Skeletal muscle cell (primary cell): ENCODE results near the gene RSU1.
"Not testable (repeated sequence)": the region's sequence is repeated elsewhere in the genome, so short reads cannot be mapped to it uniquely, and the experiment has no call there.

Source experiments
- DNase-seq: peaks from one replicate; pipeline ENCODE4 v3.0.0-alpha.2; 2010; ENCODE audit warnings: low read depth
- H3K4me3 ChIP-seq: 2 replicates; pipeline ENCODE4 v1.5.1; 2011; ENCODE audit warnings: low read depth, mild to moderate bottlenecking, control low read depth, low read length, moderate library complexity

The RSU1 gene

GRCh38 chr10:16827474-16827873 is 10.2 kb upstream of the RSU1 start:
- not testable (repeated sequence) for H3K4me3 ChIP-seq, DNase-seq

DNA sequence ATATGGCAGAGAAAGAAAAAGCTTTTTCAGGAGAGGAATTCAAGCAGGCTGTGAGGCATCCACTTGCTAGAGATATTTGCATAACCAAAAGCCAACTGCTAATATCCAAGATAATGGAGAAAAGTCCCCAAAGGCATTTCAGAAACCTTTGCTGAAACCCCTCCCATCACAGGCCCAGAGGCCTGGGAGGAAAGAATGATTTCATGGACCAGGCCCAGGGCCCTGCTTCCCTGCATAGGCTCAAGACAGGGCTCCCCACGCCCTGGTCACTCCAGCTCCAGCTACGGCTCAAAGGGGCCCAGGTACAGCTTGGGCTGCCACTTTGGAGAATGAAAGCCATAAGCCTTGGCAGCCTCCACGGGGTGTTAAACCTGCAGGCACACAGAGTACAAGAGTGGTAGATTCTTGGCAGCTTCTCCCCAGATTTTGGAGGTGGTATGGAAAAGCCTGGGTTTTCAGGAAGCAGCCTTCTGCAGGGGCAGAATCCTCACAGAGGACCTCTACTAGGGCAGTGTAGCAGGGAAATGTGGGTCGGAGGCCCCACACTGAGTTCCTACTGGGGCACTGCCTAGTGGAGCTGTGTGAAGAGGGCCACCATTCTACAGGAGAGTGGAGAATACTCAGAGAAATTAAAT is 5.6 kb upstream of the RSU1 start:
- H3K4me3 ChIP-seq = no peak overlapping the region
- no peak for DNase-seq

GRCh38 chr10:16822027-16822426 is 4.8 kb upstream of the RSU1 start:
- no peak for DNase-seq
- no peak overlapping the region for H3K4me3 ChIP-seq

DNA sequence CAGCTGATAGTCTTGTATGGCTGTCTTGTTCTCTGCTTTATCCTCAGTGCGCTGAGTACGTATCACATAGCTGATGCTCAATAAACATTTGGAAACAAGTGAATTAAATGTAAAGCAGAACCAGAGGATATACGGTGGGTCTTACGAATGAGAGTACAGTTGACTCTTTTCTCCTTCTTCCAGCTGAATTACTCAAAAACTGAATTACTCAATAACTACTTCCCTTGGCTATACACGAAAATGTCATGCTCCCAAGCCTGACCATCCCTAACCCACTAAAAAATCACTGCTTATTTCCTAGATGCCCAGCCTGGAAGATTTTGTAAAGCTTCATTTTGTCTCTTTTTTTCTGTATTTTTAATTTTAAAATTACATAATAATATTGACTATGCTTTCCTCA is 3.2 kb upstream of the RSU1 start:
- no peak overlapping the region for H3K4me3 ChIP-seq
- no peak for DNase-seq

DNA sequence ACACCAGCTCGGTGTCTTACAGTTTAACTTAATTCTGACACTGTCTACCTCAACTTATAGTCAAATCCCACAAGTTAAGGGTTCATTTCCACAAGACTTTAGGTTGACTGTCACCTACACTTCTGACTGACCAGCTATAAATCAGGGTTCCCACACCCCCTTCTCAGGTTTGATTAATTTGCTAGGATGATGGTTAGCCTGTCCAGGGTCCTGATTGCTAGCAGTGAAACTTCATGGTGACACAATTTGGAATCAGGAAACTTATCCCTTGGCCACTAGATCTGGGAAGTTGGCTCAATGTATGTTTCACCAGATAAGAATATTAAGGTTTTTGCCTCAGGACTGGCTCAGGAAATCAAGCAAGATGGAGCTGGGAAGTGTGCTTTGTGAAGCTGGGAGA is 2.8 kb upstream of the RSU1 start:
- DNase-seq = no peak
- no peak overlapping the region for H3K4me3 ChIP-seq

- no peak for DNase-seq
- no peak overlapping the region for H3K4me3 ChIP-seq
Observed at GRCh38 chr10:16819436-16819835, 2.2 kb upstream of the RSU1 start.

GRCh38 chr10:16819026-16819425 is 1.8 kb upstream of the RSU1 start:
- no peak overlapping the region for H3K4me3 ChIP-seq
- DNase-seq = no peak

- peak overlapping the region; percentile 87 for H3K4me3 ChIP-seq
- DNase-seq = no peak
Observed at GRCh38 chr10:16816830-16817124, 447 bp downstream of the RSU1 start.

- H3K4me3 ChIP-seq = peak overlapping the region; percentile 87
- no peak for DNase-seq
Observed at GRCh38 chr10:16816171-16816570, 1.1 kb downstream of the RSU1 start.

DNA sequence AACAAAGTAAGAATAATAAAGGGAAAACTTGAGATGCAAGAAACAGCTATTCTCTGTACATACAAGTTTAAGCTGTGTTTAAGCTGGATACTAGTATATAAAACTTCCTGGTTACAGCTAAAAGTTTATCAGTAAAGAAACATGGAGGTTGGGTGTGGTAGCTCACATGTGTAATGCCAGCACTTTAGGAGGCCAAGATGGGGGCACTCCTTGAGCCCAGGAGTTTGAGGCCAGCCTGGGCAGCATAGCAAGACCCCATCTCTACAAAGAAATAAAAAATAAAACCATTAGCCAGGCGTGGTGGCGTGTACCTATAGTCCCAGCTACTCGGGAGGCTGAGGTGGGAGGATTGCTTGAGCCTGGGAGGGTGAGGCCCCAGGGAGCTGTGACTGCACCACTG is 3.2 kb downstream of the RSU1 start:
- no peak for DNase-seq
- H3K4me3 ChIP-seq = no peak overlapping the region

DNA sequence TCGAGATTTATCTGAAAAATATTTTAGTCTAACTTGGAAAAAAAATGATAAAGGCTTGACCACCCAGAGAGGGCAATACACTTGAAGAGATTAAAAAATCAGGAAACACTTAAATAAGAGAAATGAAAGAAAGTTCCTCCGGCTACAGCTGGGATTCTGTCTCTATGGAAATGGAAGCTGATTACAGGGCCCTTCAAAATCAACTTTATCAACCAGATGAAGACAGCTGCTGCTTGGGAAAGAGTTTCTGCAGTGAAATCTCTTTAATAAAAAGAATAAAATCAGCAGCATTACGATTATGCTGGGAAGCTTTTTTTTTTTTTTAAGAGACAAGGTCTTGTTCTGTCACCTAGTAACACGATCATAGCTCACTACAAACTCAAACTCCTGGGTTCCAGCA is 4.5 kb downstream of the RSU1 start:
- DNase-seq = no peak
- no peak overlapping the region for H3K4me3 ChIP-seq

DNA sequence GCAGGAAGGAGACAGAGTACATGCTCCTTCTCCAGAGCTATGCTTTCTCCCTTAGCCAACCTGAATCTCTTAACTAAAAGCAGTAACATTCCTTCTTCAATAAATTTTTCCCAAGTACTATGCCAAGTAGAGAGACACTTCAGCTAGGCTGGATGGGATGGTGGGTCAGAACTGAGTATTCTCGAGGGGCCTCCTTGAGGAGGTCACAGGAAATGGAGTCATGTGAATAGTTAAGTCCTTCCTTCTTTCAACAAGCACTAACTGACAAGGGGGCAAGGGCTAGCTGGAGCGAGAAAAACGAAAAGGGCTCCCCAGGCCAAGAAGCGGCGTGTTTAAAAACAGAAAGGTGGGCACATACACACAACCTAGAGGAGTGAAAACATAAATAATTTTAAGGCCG is 5.5 kb downstream of the RSU1 start:
- H3K4me3 ChIP-seq = no peak overlapping the region
- DNase-seq = no peak

DNA sequence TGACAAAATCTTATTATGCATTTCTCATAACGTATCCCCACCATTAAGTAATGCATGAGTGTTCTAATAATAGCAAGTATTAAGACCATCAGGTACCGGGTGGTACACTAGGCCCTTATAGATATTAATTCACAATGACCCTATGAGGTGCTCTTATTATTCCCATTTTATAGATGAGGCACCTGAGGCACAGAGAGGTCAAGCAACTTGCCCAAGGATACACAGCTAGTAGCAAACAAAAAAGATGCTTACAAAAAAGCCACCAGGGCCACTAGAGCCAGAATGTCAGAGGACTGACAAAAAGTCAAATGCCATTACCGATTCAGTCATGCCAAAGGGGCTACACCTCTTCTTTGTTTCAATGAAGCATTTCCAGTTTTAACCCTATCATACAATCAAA is 5.9 kb downstream of the RSU1 start:
- DNase-seq = no peak
- H3K4me3 ChIP-seq = no peak overlapping the region

GRCh38 chr10:16809074-16809718 is 8.0 kb downstream of the RSU1 start:
- no peak for DNase-seq

GRCh38 chr10:16804123-16804522 is 13.1 kb downstream of the RSU1 start:
- DNase-seq = no peak
- H3K4me3 ChIP-seq = no peak overlapping the region

More at GRCh38 chr10:16809074-16809718, 8.0 kb downstream of the RSU1 start:
- no peak overlapping the region for H3K4me3 ChIP-seq

- no peak for DNase-seq
- no peak overlapping the region for H3K4me3 ChIP-seq
Observed at GRCh38 chr10:16803464-16803863, 13.8 kb downstream of the RSU1 start.

- no peak overlapping the region for H3K4me3 ChIP-seq
- no peak for DNase-seq
Observed at GRCh38 chr10:16799621-16800020, 17.6 kb downstream of the RSU1 start.

GRCh38 chr10:16798571-16798970 is 18.7 kb downstream of the RSU1 start:
- no peak overlapping the region for H3K4me3 ChIP-seq
- no peak for DNase-seq

- no peak overlapping the region for H3K4me3 ChIP-seq
- DNase-seq = no peak
Observed at GRCh38 chr10:16795410-16796073, 21.7 kb downstream of the RSU1 start.

GRCh38 chr10:16794005-16794404 is 23.2 kb downstream of the RSU1 start:
- no peak for DNase-seq
- no peak overlapping the region for H3K4me3 ChIP-seq

- no peak for DNase-seq
- H3K4me3 ChIP-seq = no peak overlapping the region
Observed at GRCh38 chr10:16792675-16793074, 24.5 kb downstream of the RSU1 start.
